T47D (cell line): ENCODE results near the gene PRR23E.

Experiments used
- DNase-seq, 2 experiments: peaks; one replicate each; pipeline versions ENCODE4 v3.0.0 to v3.0.0-alpha.2; 2011 to 2012; ENCODE audit warnings: low read depth in 1 of 2, low spot score in 1 of 2
- JUND ChIP-seq: IDR thresholded peaks from 2 replicates; pipeline ENCODE4 v1.6.1; 2012; ENCODE audit warnings: low read depth
- in situ Hi-C: cut with HindIII; loops from 2 replicates; pipeline ENCODE4 v1.10.0; 2016; ENCODE audit warnings: low sequenced_read_pairs, low pct_unique_long_range_greater_than_20kb

PRR23E gene

DNA sequence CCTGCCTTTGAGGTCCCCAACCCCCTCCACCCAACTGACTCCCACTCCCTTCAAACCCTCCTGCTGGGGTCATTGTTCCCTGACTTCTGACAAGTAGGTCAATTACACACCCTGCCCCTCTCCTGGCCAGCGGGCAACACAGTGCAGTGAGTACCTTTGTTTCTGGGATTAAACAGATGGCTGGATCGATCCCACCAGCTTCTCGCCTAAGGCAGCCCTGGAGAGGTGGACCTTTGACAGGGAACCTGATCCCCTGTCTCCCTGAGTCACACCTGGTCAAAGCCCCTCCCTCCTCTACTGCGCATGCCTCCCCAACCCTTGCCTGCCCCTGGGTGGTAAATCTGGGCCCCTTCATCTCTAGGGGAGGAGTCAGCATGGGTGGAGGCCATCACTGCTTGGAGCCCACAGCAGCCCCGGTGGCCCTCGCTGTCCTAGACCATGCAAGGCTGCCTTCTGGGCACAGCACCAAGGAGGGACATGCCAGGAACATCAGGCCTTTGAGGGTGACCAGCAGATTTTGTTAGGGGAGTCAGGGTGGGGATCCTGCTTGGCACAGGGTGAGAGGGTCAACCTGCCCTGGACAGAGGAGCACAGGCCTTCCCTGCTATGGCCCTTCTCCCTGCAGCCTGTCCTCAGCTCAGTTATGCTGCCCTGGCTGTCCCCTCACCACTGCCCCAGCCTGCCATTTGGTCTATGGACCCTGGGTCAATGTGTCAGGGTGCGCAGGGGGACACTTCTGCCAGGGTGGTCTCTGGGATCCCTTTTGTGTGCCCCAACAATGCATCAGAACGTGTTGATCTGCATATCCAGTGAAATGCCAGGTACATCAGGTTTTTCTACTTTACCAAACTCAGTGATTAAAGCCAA lies 9.8 kb upstream of the PRR23E start:
- in situ Hi-C loops = no loop called here
- DNase-seq = no peak
- TF ChIP-seq JUND = no peak

DNA sequence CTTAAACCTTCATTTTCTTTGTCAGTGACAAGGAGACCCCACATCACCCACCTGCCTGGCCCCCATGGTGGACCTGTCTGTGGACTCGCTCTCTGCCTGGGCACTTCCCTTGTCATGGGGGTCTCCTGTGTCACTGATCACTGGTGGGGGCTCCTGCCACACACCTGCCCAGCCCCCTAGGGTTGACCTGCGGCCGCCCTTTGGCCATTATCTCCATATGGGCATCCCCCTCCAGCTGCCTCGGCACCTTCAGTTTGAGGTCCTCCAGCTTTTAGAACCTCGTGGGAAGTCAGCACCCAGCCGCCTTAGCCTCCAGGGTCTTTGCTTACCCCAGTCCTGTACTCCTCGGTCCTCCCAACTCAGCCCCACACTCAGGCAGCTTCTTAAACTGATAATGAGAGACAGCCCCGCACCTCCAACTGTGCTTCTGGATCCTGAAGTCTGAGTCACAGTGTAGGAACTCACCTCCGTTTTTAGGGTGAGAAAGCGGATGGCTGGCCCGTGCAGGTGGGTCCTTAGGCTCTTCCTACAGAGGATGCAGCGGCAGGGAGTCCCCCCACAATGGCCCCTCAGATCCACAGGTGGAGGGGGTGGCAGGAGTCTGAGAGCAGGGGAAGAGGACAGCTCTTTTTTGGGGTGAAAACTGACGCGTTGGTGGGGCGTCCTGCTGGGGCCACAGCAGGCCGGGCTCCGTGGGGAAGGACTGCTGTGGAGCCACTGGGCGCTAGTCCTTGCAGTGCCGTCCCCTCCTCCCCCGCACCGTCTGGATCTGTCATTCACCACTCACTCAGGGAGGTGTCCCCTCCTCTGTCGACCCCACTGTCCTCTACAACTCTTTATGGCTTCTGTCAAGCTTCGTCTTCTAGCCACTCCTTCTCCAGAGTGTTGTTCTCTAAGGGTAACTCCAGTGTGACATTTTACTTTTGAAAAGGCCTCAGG lies 8.7 kb upstream of the PRR23E start:
- no peak for DNase-seq
- TF ChIP-seq JUND = no peak
- in situ Hi-C loops = no loop called here

DNA sequence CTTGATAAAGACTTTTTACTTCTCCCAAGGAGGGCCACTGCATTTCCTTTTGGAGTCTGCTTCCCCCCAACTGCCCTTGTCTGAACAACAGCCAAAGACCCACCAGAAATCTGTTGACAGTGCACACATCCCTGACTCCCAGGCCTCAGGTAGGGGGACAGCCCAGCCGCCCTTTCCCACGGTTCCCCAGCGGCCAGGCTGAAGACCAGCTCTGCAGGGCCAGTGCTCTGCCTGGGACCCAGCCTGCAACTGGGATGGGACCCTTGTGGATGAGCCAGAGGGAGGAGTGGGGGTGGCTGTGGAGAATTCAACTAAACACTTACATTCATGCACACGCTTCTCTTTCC lies 8.1 kb upstream of the PRR23E start:
- in situ Hi-C loops = no loop called here

DNA sequence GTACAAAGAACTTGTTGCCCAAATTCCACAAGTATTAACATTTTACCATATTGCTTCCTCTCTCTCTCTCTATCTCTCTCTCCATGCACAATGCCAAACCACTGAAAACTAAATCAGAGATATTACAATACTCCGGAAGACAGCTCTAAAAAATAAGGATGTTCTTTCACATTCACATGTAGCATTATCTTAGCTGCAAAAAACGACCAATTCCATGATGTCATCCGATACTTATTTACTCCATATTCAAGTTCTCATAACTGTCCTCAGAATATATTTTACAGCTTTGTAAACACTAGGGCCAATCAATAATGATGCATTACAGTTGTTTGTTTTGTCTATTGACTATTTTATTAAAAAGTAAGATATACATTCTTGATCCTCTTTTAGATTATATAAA lies 7.7 kb upstream of the PRR23E start:
- in situ Hi-C loops = no loop called here
- DNase-seq = no peak
- no peak for TF ChIP-seq JUND

More for the DNA sequence above, 8.1 kb upstream of the PRR23E start:
- TF ChIP-seq JUND = no peak
- DNase-seq = no peak

DNA sequence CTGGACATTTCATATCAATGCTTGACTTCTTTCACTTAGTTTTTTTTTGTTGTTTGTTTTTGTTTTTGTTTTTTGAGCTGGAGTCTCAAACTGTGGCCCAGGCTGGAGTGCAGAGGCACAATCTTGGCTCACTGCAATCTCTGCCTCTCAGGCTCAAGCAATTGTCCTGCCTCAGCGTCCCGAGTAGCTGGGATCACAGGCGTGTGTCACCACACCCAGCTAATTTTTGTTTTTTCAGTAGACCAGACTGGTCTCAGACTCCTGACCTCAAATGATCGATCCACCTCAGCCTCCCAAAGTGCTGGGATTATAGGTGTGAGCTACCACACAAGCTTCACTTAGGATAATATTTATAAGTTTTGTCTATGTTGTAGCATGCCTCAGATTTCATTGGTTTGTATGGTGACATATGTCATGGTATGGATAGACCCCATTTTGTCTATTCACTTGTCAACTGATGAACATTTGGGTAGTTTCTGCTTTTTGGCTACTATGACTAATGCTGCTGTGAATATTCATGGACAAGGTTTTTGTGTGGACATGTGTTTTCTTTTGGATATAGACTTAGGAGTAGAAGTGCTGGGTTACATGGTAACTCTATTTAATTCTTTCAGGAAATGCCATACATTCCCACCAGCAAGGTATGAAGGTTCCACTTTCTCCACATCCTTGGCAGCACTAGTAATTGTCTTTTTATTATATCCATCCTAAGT lies 6.8 kb upstream of the PRR23E start:
- TF ChIP-seq JUND = no peak
- no peak for DNase-seq
- in situ Hi-C loops = no loop called here

DNA sequence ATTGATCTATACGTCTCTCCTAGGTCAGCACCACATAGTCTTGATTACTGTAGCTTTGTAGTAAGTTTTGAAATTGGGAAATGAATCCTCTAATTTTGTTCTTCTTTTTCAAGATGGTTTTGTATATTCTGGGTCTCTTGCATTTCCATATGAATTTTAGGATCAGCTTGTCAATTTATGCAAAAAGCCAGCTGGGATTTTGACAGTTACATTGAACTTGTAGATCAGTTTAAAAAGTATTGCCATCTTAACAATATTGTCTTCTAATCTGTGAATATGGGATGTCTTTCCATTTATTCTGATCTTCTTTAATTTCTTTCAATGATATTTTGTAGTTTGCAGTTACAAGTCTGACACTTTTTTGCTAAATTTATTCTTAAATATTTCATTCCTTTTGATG lies 5.6 kb upstream of the PRR23E start:
- no peak for TF ChIP-seq JUND
- in situ Hi-C loops = no loop called here

DNA sequence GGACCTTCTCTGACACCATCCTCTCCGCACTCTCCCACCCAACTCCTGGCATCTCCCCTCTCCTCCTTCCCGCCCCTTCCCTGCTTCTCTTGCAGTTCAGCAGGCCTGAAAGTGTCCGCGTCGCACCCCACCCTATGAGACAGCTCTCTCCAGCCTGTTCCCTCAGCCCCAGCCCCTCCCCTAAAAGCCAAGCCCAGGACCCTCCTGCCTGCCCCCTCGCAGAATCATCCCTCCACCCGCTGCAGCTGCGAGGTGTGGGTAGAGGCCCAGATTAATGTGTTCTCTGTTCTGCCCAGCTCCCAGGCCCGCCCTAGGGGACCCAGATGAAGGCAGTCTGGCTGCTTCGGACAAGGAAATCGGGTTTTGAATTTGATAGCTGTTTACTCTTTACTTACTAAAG lies 410 bp downstream of the PRR23E start:
- in situ Hi-C loops = no loop called here
- DNase-seq = no peak
- no peak for TF ChIP-seq JUND

More for the DNA sequence above, 5.6 kb upstream of the PRR23E start:
- DNase-seq = no peak

DNA sequence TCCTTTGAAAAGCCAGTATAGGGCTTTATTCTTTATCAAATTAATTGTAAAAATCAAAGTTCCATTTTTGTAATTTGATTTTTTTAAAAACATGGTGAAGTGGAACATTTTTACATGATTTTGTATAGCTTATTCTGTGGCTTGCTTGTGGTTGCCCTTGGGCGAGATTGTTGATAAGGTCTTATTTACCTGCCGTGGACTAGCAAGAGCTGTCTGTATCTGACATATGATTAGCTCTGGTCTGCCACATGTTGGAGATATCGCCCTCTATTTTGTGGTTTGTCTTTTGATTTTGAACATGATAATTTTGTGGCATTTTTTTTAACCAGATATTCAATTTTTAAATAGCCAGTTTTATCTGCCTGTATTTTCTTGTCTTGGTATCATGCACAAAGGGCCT lies 844 bp downstream of the PRR23E start:
- in situ Hi-C loops = no loop called here
- DNase-seq = no peak
- TF ChIP-seq JUND = no peak

DNA sequence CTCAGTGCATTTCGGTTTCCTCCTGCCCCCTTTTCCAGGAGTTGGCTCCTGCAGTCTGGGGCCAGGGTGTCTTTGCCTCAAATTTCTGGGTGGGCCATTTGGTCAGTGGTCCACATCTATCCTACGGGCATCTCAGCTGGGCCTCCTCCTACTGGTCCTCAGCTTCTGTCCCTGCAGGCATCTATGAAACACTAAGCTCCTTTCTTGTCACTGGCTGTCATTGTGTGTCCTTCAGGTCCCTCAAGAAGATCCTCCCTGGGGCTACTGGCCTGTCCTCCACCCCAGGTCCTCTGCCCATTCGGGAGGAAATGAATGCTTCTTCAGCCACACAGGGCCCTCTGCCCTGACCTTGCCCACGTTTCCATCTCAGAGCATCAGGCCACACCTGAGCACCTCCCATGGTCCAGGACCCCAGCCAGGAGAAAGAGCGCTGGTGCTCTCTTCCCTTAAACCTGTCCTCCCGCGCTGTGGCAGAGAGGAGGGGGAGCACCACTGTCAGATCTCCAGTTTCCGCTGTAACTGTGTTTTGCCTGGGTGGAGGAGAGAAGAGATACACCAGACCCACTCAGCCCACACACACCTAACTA lies 1.8 kb downstream of the PRR23E start:
- no peak for DNase-seq
- no peak for TF ChIP-seq JUND
- in situ Hi-C loops = no loop called here

DNA sequence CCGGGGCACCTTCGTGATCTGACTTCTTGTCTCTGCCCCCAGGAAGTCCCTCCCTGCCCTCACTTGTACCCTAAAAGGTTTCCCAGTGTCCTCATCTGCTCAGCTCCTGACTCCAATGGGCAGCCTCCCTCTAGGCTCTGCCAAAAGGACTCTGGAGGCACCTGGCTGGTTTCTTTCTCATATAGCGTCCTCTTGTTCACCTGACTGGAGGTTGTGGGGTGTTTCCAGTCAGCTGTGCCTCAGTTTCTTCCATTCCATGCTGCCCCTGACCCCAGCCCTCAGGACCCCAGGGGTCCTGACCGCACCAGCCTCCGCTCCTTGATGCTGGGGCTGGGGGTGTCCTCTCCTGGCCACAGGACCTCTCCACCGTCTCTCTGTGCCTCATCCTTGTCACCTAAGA lies 2.5 kb downstream of the PRR23E start:
- TF ChIP-seq JUND = no peak
- in situ Hi-C loops = no loop called here
- DNase-seq = no peak

DNA sequence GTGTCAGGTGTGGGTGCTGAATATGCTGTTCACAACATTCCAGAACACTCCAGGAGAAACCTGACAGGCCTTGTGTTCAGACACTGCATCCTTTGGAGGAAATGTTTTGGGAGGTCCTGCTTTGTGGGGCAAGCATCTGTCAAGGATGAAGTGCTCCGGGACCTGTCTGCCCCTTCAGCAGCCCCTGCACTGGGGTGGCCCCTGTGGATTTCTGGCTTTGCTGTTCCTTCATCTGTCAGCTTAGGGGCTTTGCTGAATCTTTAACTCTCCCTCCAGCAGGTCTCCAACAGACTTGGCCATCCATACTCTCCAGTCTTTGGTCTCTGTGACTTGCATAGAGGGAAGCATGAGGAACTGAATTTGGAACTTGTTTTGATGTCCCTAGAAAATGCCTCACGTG lies 3.1 kb downstream of the PRR23E start:
- in situ Hi-C loops = no loop called here

DNA sequence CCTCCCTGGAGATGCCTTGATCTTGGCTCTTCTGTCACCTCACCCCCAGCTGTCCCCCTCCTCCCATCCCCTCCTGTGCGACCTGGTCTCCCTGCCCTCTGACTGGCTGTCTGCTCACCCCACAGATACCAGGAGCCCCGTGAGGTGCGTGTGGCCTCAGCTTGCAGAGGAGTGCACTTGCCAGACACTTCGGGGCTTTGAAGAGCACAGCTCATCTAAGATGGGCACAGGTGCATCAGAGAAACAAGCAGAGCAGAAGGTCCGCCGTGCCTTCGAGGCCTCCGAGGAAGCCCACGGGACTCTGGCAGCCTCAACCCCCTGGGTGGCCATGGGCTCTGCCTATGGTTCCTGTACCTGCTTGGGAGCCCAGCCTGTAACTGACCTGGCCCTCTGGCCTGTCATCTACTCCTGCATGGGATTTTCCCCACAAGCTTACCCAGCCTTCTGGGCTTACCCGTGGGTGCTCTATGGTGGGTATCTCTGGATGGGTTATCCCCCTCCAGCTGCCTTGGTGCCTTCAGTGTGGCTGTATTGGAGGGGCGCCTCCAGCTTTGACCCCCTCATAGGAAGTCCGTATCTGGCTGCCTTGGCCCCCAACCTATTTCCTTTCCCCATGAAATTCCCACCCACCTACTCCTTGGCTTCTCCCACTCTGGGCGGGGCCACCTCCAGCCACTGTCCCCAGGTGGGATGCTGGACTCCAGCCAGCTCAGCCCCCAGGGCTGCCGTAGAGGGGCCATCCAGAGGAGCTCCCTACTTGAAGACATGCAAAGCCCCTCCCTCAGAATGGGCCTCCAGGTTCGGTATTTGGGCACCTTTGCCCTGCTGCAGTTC lies 3.8 kb downstream of the PRR23E start:
- TF ChIP-seq JUND = no peak
- in situ Hi-C loops = no loop called here
- no peak for DNase-seq

More for the DNA sequence above, 3.1 kb downstream of the PRR23E start:
- no peak for TF ChIP-seq JUND
- no peak for DNase-seq
